Panc1 (cell line): ENCODE data around the gene TM4SF20. TPM values are rescaled to one million over a fixed set of nuclear protein-coding genes. Genes with fewer than 3 reads are reported as not detected.

Experiments used
- ATAC-seq: fragments of 200-7000 bp; cut with Tn5 transposase; 2 replicates; pipeline ENCODE4 v1.9.1; 2020; ENCODE audit warnings: mild to moderate bottlenecking, moderate library complexity
- BruUV-seq: library from RNA; stranded (reverse); fragments of 400-500 nt; replicated peaks from 2 replicates; lab custom pipeline; 2021; lab: Mats Ljungman, UMichigan
- CTCF ChIA-PET: fragments of 300-600 bp; sonication (Branson Sonifier 250); formaldehyde crosslinking; loops from one replicate; lab custom pipeline; 2022; ENCODE audit warnings: antibody characterized with exemption; lab: Charles Lee
- POLR2A ChIA-PET: fragments of 300-600 bp; sonication (Branson Sonifier 250); formaldehyde crosslinking; loops from one replicate; lab custom pipeline; 2022; ENCODE audit warnings: antibody characterized with exemption; lab: Charles Lee
- DNase-seq: peaks from one replicate; pipeline ENCODE4 v3.0.0-alpha.2; 2010; ENCODE audit warnings: low read depth, low spot score
- H3K27ac ChIP-seq: 2 replicates; pipeline ENCODE4 v1.5.1; 2011; ENCODE audit warnings: mild to moderate bottlenecking, low read length, inconsistent platforms
- H3K27me3 ChIP-seq: fragments of 200-500 bp; sonication (Bioruptor generic); 2 replicates; pipeline ENCODE4 v1.6.0; 2014; ENCODE audit warnings: low read length, inconsistent platforms; ENCODE audit not compliant: control insufficient read depth, insufficient read depth
- H3K36me3 ChIP-seq: fragments of 200-500 bp; sonication (Bioruptor generic); 2 replicates; pipeline ENCODE4 v1.5.1; 2014; ENCODE audit warnings: inconsistent platforms, mild to moderate bottlenecking, low read length, moderate library complexity; ENCODE audit not compliant: control insufficient read depth, insufficient read depth
- H3K4me1 ChIP-seq: 2 replicates; pipeline ENCODE4 v1.5.1; 2011; ENCODE audit warnings: inconsistent platforms, mild to moderate bottlenecking, low read length, moderate library complexity; ENCODE audit not compliant: control insufficient read depth, insufficient read depth
- H3K4me3 ChIP-seq, 2 experiments: 2 replicates each; pipeline ENCODE4 v1.5.1; 2011 to 2012; ENCODE audit warnings: low read depth in 2 of 2, low read length in 2 of 2, mild to moderate bottlenecking in 2 of 2, inconsistent platforms in 1 of 2, moderate library complexity in 1 of 2
- H3K9me3 ChIP-seq: fragments of 200-500 bp; sonication (Bioruptor generic); 2 replicates; pipeline ENCODE4 v1.5.1; 2014; ENCODE audit warnings: low read depth, mild to moderate bottlenecking, inconsistent platforms, low read length, moderate library complexity; ENCODE audit not compliant: control insufficient read depth, insufficient read depth
- CTCF ChIP-seq: fragments of 450-650 bp; IDR thresholded peaks from 2 replicates; pipeline ENCODE4 v1.5.1; 2017; ENCODE audit warnings: mild to moderate bottlenecking
- POLR2AphosphoS5 ChIP-seq: IDR thresholded peaks from 2 replicates; pipeline ENCODE4 v1.6.1; 2012; ENCODE audit warnings: mild to moderate bottlenecking, low read depth, low read length, moderate library complexity
- REST ChIP-seq, 2 experiments: IDR thresholded peaks; 2 replicates each; pipeline ENCODE4 v1.6.1; 2011 to 2012; ENCODE audit warnings: low read depth in 2 of 2, control low read depth in 1 of 2, low read length in 1 of 2, mild to moderate bottlenecking in 1 of 2, moderate library complexity in 1 of 2; ENCODE audit not compliant: insufficient read depth in 1 of 2
- SIN3A ChIP-seq: IDR thresholded peaks from 2 replicates; pipeline ENCODE4 v1.6.1; 2012; ENCODE audit warnings: low read depth, mild to moderate bottlenecking, low read length, moderate library complexity, borderline replicate concordance; ENCODE audit not compliant: insufficient read depth
- TCF7L2 ChIP-seq: IDR thresholded peaks from 2 replicates; pipeline ENCODE4 v1.6.1; 2011; ENCODE audit warnings: mild to moderate bottlenecking, low read depth, low read length, inconsistent platforms
- in situ Hi-C: cut with HindIII; loops from 2 replicates; pipeline ENCODE4 v1.10.0; 2016; ENCODE audit warnings: low sequenced_read_pairs, low pct_unique_long_range_greater_than_20kb
- intact Hi-C: fragments of 100-400 bp; cut with micrococcal nuclease; formaldehyde crosslinking; loops from one replicate; pipeline ENCODE4 v1.10.0; 2022; ENCODE audit not compliant: unreplicated experiment
- total RNA-seq: library from RNA; stranded (reverse); gene quantifications from one replicate; pipeline ENCODE4 v1.2.1, GENCODE V29; 2021; ENCODE audit not compliant: unreplicated experiment

TM4SF20 gene
- total RNA-seq, 1 experiment from 2014 or later, result not detected

- no peak for ATAC-seq
- Histone ChIP-seq H3K9me3 (no peaks in the 10 kb centered on the region), H3K27me3 (no peaks in the 10 kb centered on the region), H3K4me3 (no peak overlapping the region), H3K36me3 (peaks cover 12% of the 10 kb centered on the region), H3K27ac (no peak overlapping the region), H3K4me1 (no peaks in the 10 kb centered on the region)
- ChIA-PET CTCF (interaction anchor here (0.7 kb wide), 1 partner anchor 1839 kb away, joined by 3 read pairs; no protein-coding TSS in a partner anchor), POLR2A (interaction anchor here (0.7 kb wide), 1 partner anchor 538 kb away, joined by 6 read pairs; no protein-coding TSS in a partner anchor)
- TF ChIP-seq SIN3A, result no peak
- TF ChIP-seq TCF7L2, result no peak
- TF ChIP-seq REST (IDR thresholded peaks at IDR 0.05; ENCODE audit: insufficient read depth in 1 of 2, low read depth in 2 of 2, low read length in 1 of 2), result no peak
- no peak for TF ChIP-seq POLR2AphosphoS5
- no peak for TF ChIP-seq CTCF
- intact Hi-C loops, result no loop called here
- in situ Hi-C loops, result no loop called here
- no peak for DNase-seq
- BruUV-seq, result no TSS peak
Observed at GRCh38 chr2:227339098-227339599, 40.0 kb downstream of the TM4SF20 start.

- ChIA-PET CTCF (no interaction called here), POLR2A (no interaction called here)
- DNase-seq (no peak), ATAC-seq (no peak)
- no TSS peak for BruUV-seq
- no peaks in the 10 kb centered on the region for H3K4me1 ChIP-seq
- no peaks in the 10 kb centered on the region for H3K27me3 ChIP-seq
- no peaks in the 10 kb centered on the region for H3K9me3 ChIP-seq
- intact Hi-C loops (no loop called here), in situ Hi-C loops (no loop called here)
- no peak overlapping the region for H3K27ac ChIP-seq
- TF ChIP-seq REST (IDR thresholded peaks at IDR 0.05; ENCODE audit: insufficient read depth in 1 of 2, low read depth in 2 of 2, low read length in 1 of 2), result no peak
- no peak for TF ChIP-seq SIN3A
- TF ChIP-seq POLR2AphosphoS5, result no peak
- TF ChIP-seq TCF7L2, result no peak
- no peak for TF ChIP-seq CTCF
- H3K4me3 ChIP-seq, result no peak overlapping the region
- H3K36me3 ChIP-seq, result peaks cover 13% of the 10 kb centered on the region
Observed at GRCh38 chr2:227337442-227337841, 41.7 kb downstream of the TM4SF20 start.
